Tibial nerve (tissue), 4 donors: ENCODE results near the gene PPP1R14C. TPM values are rescaled to one million over a fixed set of nuclear protein-coding genes. Genes with fewer than 3 reads are reported as not detected.

ENCODE experiments used
- DNase-seq, 2 donors: peaks; one replicate each; pipeline ENCODE4 v3.0.0-alpha.2; 2019; ENCODE audit warnings: low spot score in 2 of 2
- H3K27ac ChIP-seq, 4 donors: fragments of 200-600 bp; sonication (generic) in 3 of 4; one replicate each; pipeline ENCODE4 v1.5.1; 2017 to 2019; ENCODE audit warnings: mild to moderate bottlenecking in 1 of 4
- H3K27me3 ChIP-seq, 2 donors: fragments of 200-600 bp; sonication (generic) in 1 of 2; one replicate each; pipeline versions ENCODE4 v1.5.1 to v1.6.0; 2017 to 2019
- H3K36me3 ChIP-seq, 3 donors: fragments of 200-600 bp; sonication (generic); one replicate each; pipeline ENCODE4 v1.5.1; 2018 to 2019
- H3K4me1 ChIP-seq, 4 donors: fragments of 200-600 bp; sonication (generic) in 3 of 4; one replicate each; pipeline ENCODE4 v1.5.1; 2017 to 2019
- H3K4me3 ChIP-seq, 4 donors: fragments of 200-600 bp; sonication (generic) in 3 of 4; one replicate each; pipeline ENCODE4 v1.5.1; 2017 to 2019; ENCODE audit warnings: mild to moderate bottlenecking in 1 of 4, moderate library complexity in 1 of 4
- H3K9me3 ChIP-seq, 4 donors: fragments of 200-600 bp; sonication (generic) in 3 of 4; one replicate each; pipeline ENCODE4 v1.5.1; 2017 to 2019
- CTCF ChIP-seq, 5 experiments: fragments of 200-600 bp in 3 of 5; fragments of 450-650 bp in 2 of 5; sonication (generic) in 3 of 5; IDR thresholded peaks; one replicate each; pipeline ENCODE4 v1.5.1; 2016 to 2019; ENCODE audit warnings: antibody characterized with exemption in 5 of 5, mild to moderate bottlenecking in 3 of 5, moderate library complexity in 2 of 5
- EP300 ChIP-seq, 2 donors: sonication (generic); formaldehyde crosslinking; IDR thresholded peaks; one replicate each; pipeline ENCODE4 v1.6.1; 2017; ENCODE audit warnings: antibody characterized with exemption in 2 of 2, mild to moderate bottlenecking in 1 of 2
- POLR2A ChIP-seq, 2 donors: fragments of 450-650 bp; IDR thresholded peaks; one replicate each; pipeline ENCODE4 v1.6.1; 2017; ENCODE audit warnings: antibody characterized with exemption in 2 of 2, mild to moderate bottlenecking in 2 of 2, moderate library complexity in 2 of 2
- WGBS, 2 donors: methylation state at CpG; one replicate each; pipeline ENCODE4 v1.1.5; 2018; 5-methylcytosine and 5-hydroxymethylcytosine counted together
- total RNA-seq, 4 donors: library from RNA; depleted of rRNA; stranded (reverse); fragments of >200 nt; gene quantifications; one replicate each; pipeline ENCODE4 v1.1.0, GENCODE V29; 2016

Gene PPP1R14C
- total RNA-seq, 4 donors from 2014 or later = 0.42 TPM; not detected in 3

- H3K27ac ChIP-seq = no peak overlapping the region
- no peaks in the 10 kb centered on the region for H3K9me3 ChIP-seq
- 80 to 97% methylated on average over 3 of the region's 3 CpGs for WGBS, 2 donors
- no peak overlapping the region for H3K4me3 ChIP-seq
- H3K4me1 ChIP-seq = peaks cover 0 to 24% (median 9%) of the 10 kb centered on the region in 4 donors
- peaks cover 0 to 82% of the 10 kb centered on the region in 2 donors for H3K27me3 ChIP-seq
- TF ChIP-seq EP300 (IDR thresholded peaks at IDR 0.05) (no peak), CTCF (IDR thresholded peaks at IDR 0.05) (no peak), POLR2A (IDR thresholded peaks at IDR 0.05) (no peak)
- no peak for DNase-seq
- no peaks in the 10 kb centered on the region for H3K36me3 ChIP-seq
Observed at GRCh38 chr6:150146436-150146835, 3.6 kb downstream of the PPP1R14C start.

- Histone ChIP-seq H3K36me3 (no peaks in the 10 kb centered on the region), H3K9me3 (no peaks in the 10 kb centered on the region), H3K4me3 (no peak overlapping the region), H3K27ac (no peak overlapping the region), H3K27me3 (peaks cover 0 to 71% of the 10 kb centered on the region in 2 donors), H3K4me1 (peaks cover 0 to 4% (median 0%) of the 10 kb centered on the region in 4 donors)
- no peak for TF ChIP-seq CTCF (IDR thresholded peaks at IDR 0.05)
- TF ChIP-seq EP300 (IDR thresholded peaks at IDR 0.05) = no peak
- TF ChIP-seq POLR2A (IDR thresholded peaks at IDR 0.05) = no peak
- WGBS, 2 donors = 75 to 84% methylated on average over 6 of the region's 6 CpGs
- DNase-seq = no peak
Observed at GRCh38 chr6:150149146-150149545, 6.3 kb downstream of the PPP1R14C start.

- WGBS, 2 donors = 75 to 79% methylated on average over 2 of the region's 2 CpGs
- no peak for TF ChIP-seq CTCF (IDR thresholded peaks at IDR 0.05)
- TF ChIP-seq POLR2A (IDR thresholded peaks at IDR 0.05) = no peak
- no peak for TF ChIP-seq EP300 (IDR thresholded peaks at IDR 0.05)
- Histone ChIP-seq H3K4me1 (peaks cover 0 to 3% (median 0%) of the 10 kb centered on the region in 4 donors), H3K27ac (no peak overlapping the region), H3K36me3 (no peaks in the 10 kb centered on the region), H3K4me3 (no peak overlapping the region), H3K9me3 (no peaks in the 10 kb centered on the region), H3K27me3 (peaks cover 0 to 58% of the 10 kb centered on the region in 2 donors)
- DNase-seq = no peak
Observed at GRCh38 chr6:150150458-150150820, 7.6 kb downstream of the PPP1R14C start.

DNA sequence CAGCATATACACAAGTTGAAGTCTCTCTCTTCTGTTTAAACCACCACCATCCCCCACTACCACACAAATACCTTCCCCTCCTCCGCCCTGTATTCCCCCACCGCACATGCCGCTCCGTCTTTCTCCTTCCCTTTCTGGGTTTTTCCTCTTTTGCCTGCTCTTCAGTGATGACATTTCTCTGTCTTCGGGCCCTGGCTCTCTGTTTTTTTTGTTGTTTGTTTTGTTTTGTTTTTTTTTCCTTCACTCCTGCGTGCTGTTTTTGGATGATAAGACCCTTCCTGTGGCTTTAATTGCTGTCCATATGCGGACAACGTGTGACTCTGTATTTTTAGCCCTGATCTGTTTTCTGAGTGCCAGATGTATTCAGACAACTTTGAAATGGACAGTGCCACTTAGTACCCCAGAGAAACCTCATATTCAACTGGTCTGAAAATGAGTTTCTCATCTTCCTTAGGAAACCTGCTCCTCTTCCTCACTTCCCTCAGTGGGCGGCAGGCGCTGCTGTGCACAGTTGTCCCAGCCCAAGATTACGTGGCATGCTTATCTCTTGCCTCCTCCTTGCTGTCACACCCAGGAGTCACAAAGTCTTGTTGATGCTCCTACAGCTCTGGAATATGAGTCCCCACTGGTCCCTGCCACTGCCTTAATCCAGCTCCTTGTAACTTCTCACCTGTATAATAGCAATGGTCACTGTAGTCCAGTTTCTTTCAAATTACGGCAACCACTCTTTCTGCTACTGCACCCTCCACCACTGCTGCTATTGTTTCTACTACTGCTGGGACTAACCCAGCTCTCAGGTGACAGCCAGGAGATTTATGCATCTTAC is 8.2 kb downstream of the PPP1R14C start:
- no peak for DNase-seq
- H3K9me3 ChIP-seq = no peaks in the 10 kb centered on the region
- no peak overlapping the region for H3K27ac ChIP-seq
- no peaks in the 10 kb centered on the region for H3K36me3 ChIP-seq
- no peak for TF ChIP-seq EP300 (IDR thresholded peaks at IDR 0.05)
- no peak for TF ChIP-seq CTCF (IDR thresholded peaks at IDR 0.05)
- no peak for TF ChIP-seq POLR2A (IDR thresholded peaks at IDR 0.05)
- H3K4me3 ChIP-seq = no peak overlapping the region
- 49% methylated on average over 12 of the region's 12 CpGs for WGBS, 2 donors
- peaks cover 0 to 52% of the 10 kb centered on the region in 2 donors for H3K27me3 ChIP-seq
- H3K4me1 ChIP-seq = peaks cover 0 to 3% (median 0%) of the 10 kb centered on the region in 4 donors
